ENCODE results near the gene ARHGAP10.

GRCh38 chr4:147778942-147779341 is 47.1 kb downstream of the ARHGAP10 start:
- TF ChIP-seq, protein P1, sequence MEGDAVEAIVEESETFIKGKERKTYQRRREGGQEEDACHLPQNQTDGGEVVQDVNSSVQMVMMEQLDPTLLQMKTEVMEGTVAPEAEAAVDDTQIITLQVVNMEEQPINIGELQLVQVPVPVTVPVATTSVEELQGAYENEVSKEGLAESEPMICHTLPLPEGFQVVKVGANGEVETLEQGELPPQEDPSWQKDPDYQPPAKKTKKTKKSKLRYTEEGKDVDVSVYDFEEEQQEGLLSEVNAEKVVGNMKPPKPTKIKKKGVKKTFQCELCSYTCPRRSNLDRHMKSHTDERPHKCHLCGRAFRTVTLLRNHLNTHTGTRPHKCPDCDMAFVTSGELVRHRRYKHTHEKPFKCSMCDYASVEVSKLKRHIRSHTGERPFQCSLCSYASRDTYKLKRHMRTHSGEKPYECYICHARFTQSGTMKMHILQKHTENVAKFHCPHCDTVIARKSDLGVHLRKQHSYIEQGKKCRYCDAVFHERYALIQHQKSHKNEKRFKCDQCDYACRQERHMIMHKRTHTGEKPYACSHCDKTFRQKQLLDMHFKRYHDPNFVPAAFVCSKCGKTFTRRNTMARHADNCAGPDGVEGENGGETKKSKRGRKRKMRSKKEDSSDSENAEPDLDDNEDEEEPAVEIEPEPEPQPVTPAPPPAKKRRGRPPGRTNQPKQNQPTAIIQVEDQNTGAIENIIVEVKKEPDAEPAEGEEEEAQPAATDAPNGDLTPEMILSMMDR (IDR thresholded peaks at IDR 0.05) = no peak
- TF ChIP-seq EZH2 (IDR thresholded peaks at IDR 0.05) = no peak

Measured in neural progenitor cell (in vitro differentiated cells).